OCI-M2 (cell line): ENCODE measurements around the gene PUS7L.

Experiments
- DNase-seq: peaks from one replicate; lab custom pipeline; 2025; ENCODE audit not compliant: unreplicated experiment; lab: John Stamatoyannopoulos, UW

Gene PUS7L

GRCh38 chr12:43675048-43675904 lies 83.3 kb downstream of the PUS7L start:
- no peak for DNase-seq

- no peak for DNase-seq
Observed at GRCh38 chr12:43669373-43669772, 89.2 kb downstream of the PUS7L start.
